HepG2 (cell line): Measurements from ENCODE around the gene RASSF4. TPM values are rescaled to one million over a fixed set of nuclear protein-coding genes. Genes with fewer than 3 reads are reported as not detected.

Experiments
- ATF7-NPFF ChIP-seq: sonication (generic); formaldehyde crosslinking; IDR thresholded peaks from 2 replicates; pipeline ENCODE4 v1.8.1; 2023; ENCODE audit warnings: mild to moderate bottlenecking, low read depth, missing genetic modification reagents, moderate library complexity
- FOXP1 ChIP-seq, 2 experiments: fragments of 450-650 bp in 1 of 2; IDR thresholded peaks; 2 replicates each; pipeline ENCODE4 v1.6.1; 2017 to 2018; ENCODE audit warnings: antibody characterized with exemption in 1 of 2
- GABPB1 ChIP-seq: IDR thresholded peaks from 2 replicates; pipeline ENCODE4 v1.6.1; 2016; ENCODE audit warnings: mild to moderate bottlenecking, missing genetic modification reagents, moderate library complexity, missing compliant biosample characterization
- GATAD2A ChIP-seq: IDR thresholded peaks from 2 replicates; pipeline ENCODE4 v1.6.1; 2016
- GPN1 ChIP-seq: sonication (generic); formaldehyde crosslinking; IDR thresholded peaks from 2 replicates; pipeline ENCODE4 v1.5.1; 2020; ENCODE audit warnings: missing genetic modification reagents, borderline replicate concordance
- HNF1A ChIP-seq, 2 experiments: sonication (generic) in 1 of 2; formaldehyde crosslinking in 1 of 2; IDR thresholded peaks; 2 replicates each; pipeline versions ENCODE4 v1.4.0 to v1.6.1; 2016 to 2020; ENCODE audit warnings: borderline replicate concordance in 1 of 2, low read depth in 1 of 2, mild to moderate bottlenecking in 1 of 2, missing genetic modification reagents in 1 of 2
- HNRNPUL1 ChIP-seq: fragments of 200-400 bp; formaldehyde crosslinking; IDR thresholded peaks from 2 replicates; pipeline ENCODE4 v1.6.1; 2017; ENCODE audit warnings: low read depth, mild to moderate bottlenecking, low read length, moderate library complexity
- HOXA7 ChIP-seq: sonication (generic); formaldehyde crosslinking; IDR thresholded peaks from 2 replicates; pipeline ENCODE4 v1.8.1; 2022; ENCODE audit warnings: mild to moderate bottlenecking, missing genetic modification reagents, moderate library complexity
- KDM4B ChIP-seq: sonication (generic); formaldehyde crosslinking; IDR thresholded peaks from 2 replicates; pipeline ENCODE4 v1.4.0; 2020; ENCODE audit warnings: missing genetic modification reagents
- NFE2 ChIP-seq: sonication (generic); formaldehyde crosslinking; IDR thresholded peaks from 2 replicates; pipeline ENCODE4 v1.4.0; 2020; ENCODE audit warnings: missing genetic modification reagents
- NFKBIZ ChIP-seq: IDR thresholded peaks from 2 replicates; pipeline ENCODE4 v1.6.1; 2018; ENCODE audit warnings: missing genetic modification reagents, missing compliant biosample characterization
- NKX3-1 ChIP-seq: sonication (generic); formaldehyde crosslinking; IDR thresholded peaks from 2 replicates; pipeline ENCODE4 v1.5.0; 2020; ENCODE audit warnings: missing genetic modification reagents
- PAXIP1 ChIP-seq: sonication (generic); formaldehyde crosslinking; conservative IDR thresholded peaks from 2 replicates; pipeline ENCODE4 v1.4.0; 2020; ENCODE audit warnings: mild to moderate bottlenecking, missing genetic modification reagents, moderate library complexity
- RBM39 ChIP-seq: fragments of 200-400 bp; formaldehyde crosslinking; IDR thresholded peaks from one replicate; pipeline ENCODE4 v1.6.1; 2018; ENCODE audit warnings: antibody characterized with exemption, mild to moderate bottlenecking, low read depth, low read length; ENCODE audit not compliant: poor library complexity, severe bottlenecking
- REXO4 ChIP-seq: sonication (generic); formaldehyde crosslinking; IDR thresholded peaks from 2 replicates; pipeline ENCODE4 v1.8.0; 2022; ENCODE audit warnings: missing genetic modification reagents, mild to moderate bottlenecking, borderline replicate concordance
- ZC3H13 ChIP-seq: sonication (generic); formaldehyde crosslinking; IDR thresholded peaks from 2 replicates; pipeline ENCODE4 v1.8.1; 2023; ENCODE audit warnings: mild to moderate bottlenecking, missing genetic modification reagents, moderate library complexity
- ZKSCAN8 ChIP-seq: IDR thresholded peaks from 2 replicates; pipeline ENCODE4 v1.6.1; 2016; ENCODE audit warnings: borderline replicate concordance, missing genetic modification reagents, missing compliant biosample characterization
- ZNF549 ChIP-seq: sonication (generic); formaldehyde crosslinking; IDR thresholded peaks from 2 replicates; pipeline ENCODE4 v1.5.0; 2020; ENCODE audit warnings: missing genetic modification reagents
- ZNF572 ChIP-seq: sonication (generic); formaldehyde crosslinking; IDR thresholded peaks from 2 replicates; pipeline ENCODE4 v1.5.1; 2020; ENCODE audit warnings: mild to moderate bottlenecking, missing genetic modification reagents
- ZNF674 ChIP-seq: sonication (generic); formaldehyde crosslinking; IDR thresholded peaks from 2 replicates; pipeline ENCODE4 v1.5.0; 2020; ENCODE audit warnings: low read depth, mild to moderate bottlenecking, missing genetic modification reagents
- ZNF720 ChIP-seq: sonication (generic); formaldehyde crosslinking; IDR thresholded peaks from 2 replicates; pipeline ENCODE4 v1.4.0; 2020; ENCODE audit warnings: missing genetic modification reagents
- ZNF891 ChIP-seq: sonication (generic); formaldehyde crosslinking; IDR thresholded peaks from 2 replicates; pipeline ENCODE4 v1.5.0; 2020; ENCODE audit warnings: mild to moderate bottlenecking, missing genetic modification reagents
- polyA plus RNA-seq, 8 experiments: library from polyadenylated mRNA; depleted of rRNA in 3 of 8; stranded (reverse) in 7 of 8; unstranded in 1 of 8; fragments of >200 nt; fragmentation: Illumina TruSeq in 4 of 8; extraction: Trizol in 4 of 8; gene quantifications; 2 replicates each; pipeline versions ENCODE4 v1.2.1 to v1.2.3, GENCODE V29; 2011 to 2016; ENCODE audit warnings: low read depth in 4 of 8, missing spikeins in 1 of 8, mixed read lengths in 1 of 8; ENCODE audit not compliant: insufficient read depth in 1 of 8
- total RNA-seq, 5 experiments: library from RNA; depleted of rRNA; stranded (reverse); fragments of >200 nt; fragmentation: Illumina TruSeq; extraction: Trizol; gene quantifications; 2 replicates each; pipeline ENCODE4 v1.2.3, GENCODE V29; 2016; ENCODE audit warnings: low read depth in 1 of 5

The RASSF4 gene
- total and polyA plus RNA-seq, 2 of the 13 experiments (the other 11 are each of a cell fraction or from before 2014, with no cell fraction given), result 34.0 to 51.7 TPM

- TF ChIP-seq ZKSCAN8 (CRISPR knock-in tag) (peak; percentile 12; the same call in 1 of the 2 replicates), GPN1 (no peak), ZNF572 (CRISPR knock-in tag) (peak; percentile 71), RBM39 (no peak), ZNF891 (CRISPR knock-in tag) (no peak), HOXA7 (CRISPR knock-in tag) (peak; percentile 90; the same call in 1 of the 2 replicates), ATF7-NPFF (peak; percentile 66), PAXIP1 (CRISPR knock-in tag) (no peak), HNF1A (IDR thresholded peaks at IDR 0.05; ENCODE audit: low read depth) (no peak), HNF1A (CRISPR knock-in tag; IDR thresholded peaks at IDR 0.05; ENCODE audit: borderline replicate concordance) (no peak), NFKBIZ (CRISPR knock-in tag) (0 out of 2 replicates have a peak, but pooled peaks have one; percentile 20), GABPB1 (CRISPR knock-in tag) (no peak), ZNF720 (CRISPR knock-in tag) (no peak), ZNF549 (CRISPR knock-in tag) (no peak), FOXP1 (IDR thresholded peaks at IDR 0.05) (no peak), FOXP1 (CRISPR knock-in tag; IDR thresholded peaks at IDR 0.05) (no peak), GATAD2A (CRISPR knock-in tag) (peak; percentile 17; the same call in 1 of the 2 replicates), KDM4B (CRISPR knock-in tag) (peak; percentile 79), NKX3-1 (peak; percentile 54), ZNF674 (CRISPR knock-in tag) (0 out of 2 replicates have a peak, but pooled peaks have one; percentile 96), NFE2 (no peak), ZC3H13 (CRISPR knock-in tag) (peak; percentile 100), HNRNPUL1 (no peak), REXO4 (CRISPR knock-in tag) (0 out of 2 replicates have a peak, but pooled peaks have one; percentile 13)
Observed at GRCh38 chr10:44976352-44977198, 17.0 kb downstream of the RASSF4 start (continued).
